Superior temporal gyrus (tissue), 1 donor: Measurements from ENCODE around the gene FASN.
A peak's percentile ranks its signal among the peaks of the same experiment; 100 is the strongest.

Experiments
- DNase-seq: peaks from one replicate; pipeline ENCODE4 v3.0.0-alpha.2; 2016; ENCODE audit errors: extremely low spot score

Gene FASN

DNA sequence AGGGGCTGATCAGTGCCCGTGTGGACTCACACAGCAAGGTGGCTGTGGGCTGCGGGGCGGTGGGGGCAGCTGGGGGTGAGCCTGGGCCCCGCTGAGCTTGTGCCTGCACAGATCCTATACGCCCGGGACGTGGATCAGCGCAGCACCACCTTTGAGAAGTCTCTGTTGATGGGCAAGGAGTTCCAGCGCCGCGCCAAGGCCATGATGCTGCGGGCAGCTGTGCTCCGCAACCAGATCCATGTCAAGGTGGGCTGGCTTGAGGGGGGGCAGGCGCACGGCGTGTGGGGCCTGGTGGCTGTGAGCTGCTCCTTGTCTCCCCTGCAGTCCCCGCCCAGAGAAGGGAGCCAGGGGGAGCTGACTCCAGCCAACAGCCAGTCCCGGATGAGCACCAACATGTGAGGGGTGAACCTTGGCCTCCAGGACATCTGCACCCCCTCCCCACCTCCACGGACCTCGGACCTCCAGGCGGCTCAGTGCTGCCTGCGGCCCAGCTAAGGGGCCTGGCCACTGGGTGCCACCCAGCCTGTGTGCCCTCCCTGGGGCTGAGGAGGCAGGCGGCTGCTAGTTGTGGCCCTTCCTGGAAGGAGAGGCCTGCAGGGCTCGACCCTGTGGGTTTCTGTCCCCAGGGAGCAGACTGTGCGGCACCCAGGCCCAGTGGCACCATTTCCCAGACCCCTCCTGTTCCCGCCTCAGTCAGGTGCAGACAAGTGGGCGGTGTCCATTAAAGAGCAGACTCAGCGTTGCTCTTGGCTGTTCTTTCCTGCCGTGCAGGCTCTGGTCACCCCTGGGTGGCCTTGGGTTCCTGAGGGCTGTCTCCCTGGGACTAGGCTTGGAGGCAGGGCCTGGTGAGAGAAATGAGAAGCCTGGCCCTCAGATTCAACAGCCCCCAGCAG, 41.1 kb downstream of the FASN start:
- DNase-seq, result no peak

DNA sequence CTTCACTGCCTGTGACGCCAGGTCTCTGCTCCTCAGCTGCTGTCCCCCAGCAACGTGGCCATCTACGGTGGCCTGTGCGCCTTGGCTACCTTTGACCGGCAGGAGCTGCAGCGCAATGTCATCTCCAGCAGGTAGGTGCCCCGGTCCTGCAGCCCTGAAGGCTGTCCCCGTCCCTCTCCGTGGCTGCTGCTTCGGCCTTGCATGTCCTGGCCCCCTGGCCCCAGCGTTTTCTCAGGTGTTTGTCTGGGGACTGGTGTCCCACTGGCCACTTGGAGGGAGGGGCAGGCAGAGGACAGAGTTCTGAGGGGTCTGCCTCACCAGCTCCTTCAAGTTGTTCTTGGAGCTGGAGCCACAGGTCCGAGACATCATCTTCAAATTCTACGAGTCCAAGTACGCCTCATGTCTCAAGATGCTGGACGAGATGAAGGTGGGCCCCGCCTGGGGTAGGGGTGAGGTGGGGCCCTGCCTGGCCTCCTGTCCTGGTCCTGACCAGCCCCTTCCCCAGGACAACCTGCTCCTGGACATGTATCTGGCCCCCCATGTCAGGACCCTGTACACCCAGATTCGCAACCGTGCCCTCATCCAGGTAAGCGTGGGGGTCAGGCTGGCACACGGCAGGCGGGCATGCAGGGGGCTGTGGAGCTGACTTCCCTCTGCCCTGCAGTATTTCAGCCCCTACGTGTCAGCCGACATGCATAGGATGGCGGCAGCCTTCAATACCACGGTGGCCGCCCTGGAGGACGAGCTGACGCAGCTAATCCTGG, 41.9 kb downstream of the FASN start:
- no peak for DNase-seq

DNA sequence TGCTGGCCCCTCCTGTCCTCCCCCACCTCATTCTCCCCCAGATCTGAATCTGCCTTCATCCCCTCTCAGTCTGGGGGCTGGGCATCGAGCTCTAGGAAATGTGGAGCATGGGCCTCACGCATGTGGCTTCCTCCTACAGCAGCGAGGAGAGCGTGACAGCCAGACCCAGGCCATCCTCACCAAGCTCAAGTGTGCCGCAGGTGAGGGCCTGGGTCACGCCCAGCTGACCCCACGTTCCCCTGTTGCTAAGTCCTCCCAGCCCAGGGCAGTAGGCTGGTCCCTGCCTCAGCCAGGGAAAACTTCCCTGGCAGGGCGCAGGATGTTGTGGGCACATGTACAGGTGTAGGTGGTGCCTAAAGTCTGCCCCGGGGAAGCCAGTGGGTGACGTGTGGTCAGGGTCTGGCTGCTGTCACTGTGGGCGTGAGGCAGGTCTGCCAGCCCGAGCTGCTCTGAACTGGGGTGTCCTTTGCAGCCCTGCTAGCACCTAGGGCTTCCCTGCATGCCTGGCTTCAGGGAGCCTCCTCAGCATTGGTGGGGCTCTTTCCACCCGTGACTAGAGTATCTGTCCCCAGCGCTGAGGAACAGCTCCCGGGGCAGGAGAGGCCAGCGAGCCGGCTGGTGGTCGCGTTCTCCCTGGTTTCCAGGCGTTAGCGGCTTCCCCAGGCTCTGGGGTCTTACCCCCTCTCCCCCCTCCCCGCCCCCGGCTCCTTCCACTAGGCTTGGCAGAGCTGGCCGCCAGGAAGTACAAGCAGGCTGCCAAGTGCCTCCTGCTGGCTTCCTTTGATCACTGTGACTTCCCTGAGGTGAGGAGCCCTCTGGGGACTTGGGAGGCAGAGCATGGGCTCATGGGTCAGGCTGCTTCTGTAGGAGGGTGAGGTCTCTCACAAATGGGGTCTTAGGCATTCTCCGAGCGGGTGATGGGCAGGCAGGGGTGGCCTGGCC, 42.7 kb downstream of the FASN start:
- DNase-seq, result no peak

GRCh38 chr17:82054351-82055022, 43.5 kb downstream of the FASN start:
- DNase-seq, result no peak

DNA sequence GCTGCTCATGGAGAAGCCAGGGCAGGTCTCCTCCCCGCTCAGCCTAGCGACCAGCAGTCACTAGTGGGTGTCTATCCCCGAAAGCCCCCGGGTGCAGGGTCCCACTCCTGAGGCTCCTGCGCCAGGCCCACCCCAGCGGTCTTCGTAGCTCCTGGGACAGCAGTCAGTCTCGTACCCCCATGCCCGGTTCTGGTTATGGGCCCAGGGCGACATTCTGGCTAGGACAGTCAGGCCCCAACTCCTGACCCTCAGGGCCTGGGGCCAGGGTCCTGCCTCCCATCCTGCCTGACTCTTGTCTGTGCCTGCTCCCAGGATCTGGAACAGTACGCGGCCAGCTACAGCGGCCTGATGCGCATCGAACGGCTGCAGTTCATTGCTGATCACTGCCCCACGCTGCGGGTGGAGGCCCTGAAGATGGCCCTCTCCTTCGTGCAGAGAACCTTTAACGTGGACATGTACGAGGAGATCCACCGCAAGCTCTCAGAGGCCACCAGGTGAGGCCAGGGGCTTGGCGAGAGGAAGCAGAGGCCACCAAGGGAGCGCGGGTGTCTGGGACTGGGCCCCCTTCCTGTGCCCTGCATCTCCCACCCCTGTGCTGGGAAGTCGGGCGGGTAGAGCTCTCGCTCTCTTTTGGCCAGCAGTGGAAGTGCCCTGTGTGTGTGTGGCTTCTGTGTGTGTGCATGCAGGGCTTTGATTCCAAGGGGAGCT, 44.3 kb downstream of the FASN start:
- no peak for DNase-seq

GRCh38 chr17:82053130-82053529, 44.9 kb downstream of the FASN start:
- DNase-seq, result no peak

- DNase-seq, result no peak
These were observed 45.4 kb downstream of the FASN start for GRCh38 chr17:82052638-82053059.

DNA sequence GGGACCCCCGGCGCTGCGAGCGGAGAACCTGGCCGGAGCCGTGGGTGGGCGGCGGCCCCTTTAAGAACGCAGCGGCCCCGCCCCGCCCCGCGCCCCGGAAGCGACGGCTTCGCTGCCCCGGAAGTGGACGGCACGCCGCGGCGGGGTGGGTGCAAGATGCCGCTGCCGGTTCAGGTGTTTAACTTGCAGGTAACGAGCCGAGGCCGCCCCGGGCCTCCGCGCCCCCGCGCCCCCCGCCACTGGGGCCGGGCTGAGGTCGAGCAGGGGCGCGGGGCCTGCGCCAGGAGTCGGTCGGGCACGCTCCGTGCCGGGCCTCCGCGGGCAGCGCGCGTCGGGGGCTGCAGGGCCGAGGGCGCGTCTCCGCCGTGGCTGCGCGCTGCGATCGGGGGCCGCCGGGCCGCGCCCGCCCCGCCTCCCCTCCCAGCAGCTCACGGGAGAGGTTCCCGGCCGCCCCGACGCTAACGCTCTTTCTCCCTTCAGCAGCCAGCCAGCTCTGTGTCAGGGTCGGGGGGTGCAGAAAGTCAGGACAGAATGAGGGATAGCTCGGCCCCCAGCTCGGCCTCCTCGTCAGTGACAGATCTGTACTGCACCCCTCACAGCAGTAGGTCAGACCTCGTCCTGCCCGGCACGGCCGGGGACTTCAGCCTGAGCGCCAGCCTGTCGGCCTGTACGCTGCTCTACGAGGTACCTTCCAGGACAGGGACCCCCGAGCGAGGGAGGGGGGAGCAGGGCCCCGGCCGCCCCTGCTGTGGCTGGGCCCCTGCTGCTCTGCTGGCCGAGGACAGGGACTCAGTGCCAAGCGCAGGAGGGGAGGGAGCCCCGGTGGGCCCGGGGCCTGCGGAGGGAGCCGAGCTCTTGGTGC, 46.0 kb downstream of the FASN start, which contains the start of the genes GPS1 and RFNG:
Gene GPS1 (plus strand): TSS at position 123 of the 862 bp plus-strand sequence. CDS start 34 bp downstream, at position 157.
Gene RFNG (minus strand): TSS at position 36 of the 862 bp plus-strand sequence. CDS start 45 bp downstream, outside the sequence.
- DNase-seq, result peak; percentile 61

- DNase-seq, result no peak
These were observed 47.0 kb downstream of the FASN start for GRCh38 chr17:82050761-82051641.

DNA sequence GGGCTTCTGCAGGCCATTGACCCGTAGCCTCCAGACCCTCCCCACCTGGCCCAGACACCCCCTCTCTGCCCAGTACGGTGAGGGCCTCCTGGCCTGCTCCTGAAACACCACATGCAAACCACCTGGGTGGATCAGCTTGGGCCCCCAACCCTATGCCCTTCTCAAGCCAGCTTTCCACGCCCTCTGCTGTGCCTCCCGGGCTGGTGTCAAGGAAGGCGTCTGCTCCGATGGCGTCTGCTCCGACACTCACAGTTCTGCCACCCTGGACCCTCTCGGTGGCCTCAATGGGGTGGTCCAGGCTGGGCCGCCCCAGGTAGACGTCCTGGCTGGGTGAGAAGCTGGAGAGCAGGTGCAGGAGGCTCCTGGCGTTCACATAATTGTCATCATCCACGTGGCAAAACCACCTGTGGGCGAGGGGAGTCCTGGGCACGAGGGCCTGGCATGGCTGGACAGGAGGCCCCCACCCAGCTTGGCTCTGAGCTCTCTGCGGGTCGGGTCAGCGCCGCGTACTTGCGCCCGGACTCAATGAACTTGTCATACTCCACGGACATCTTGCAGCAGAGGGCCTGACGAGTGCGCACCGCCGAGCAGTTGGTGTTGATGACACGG, 47.8 kb downstream of the FASN start:
- no peak for DNase-seq

DNA sequence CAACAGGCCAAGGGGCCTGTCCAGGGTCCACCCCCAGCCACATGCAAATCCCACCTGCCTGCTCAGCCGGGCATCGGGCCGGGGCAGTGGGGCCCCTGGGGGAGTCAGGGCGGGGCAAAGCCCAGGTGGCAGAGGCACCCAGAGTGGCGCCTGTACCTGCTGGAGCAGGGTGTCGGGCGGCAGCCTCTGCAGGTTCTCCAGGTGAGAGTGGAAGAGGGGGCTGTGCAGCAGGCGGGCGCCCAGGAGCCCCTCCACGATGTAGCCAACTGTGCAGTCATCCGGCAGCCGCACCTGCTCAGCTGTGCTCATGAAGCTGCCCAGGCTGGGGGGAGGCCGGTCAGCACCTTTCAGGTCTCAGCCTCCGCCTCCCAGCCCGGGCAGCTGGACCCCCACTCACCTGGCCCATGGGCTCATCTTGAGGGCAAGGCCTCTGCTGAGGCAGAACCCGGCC, 48.5 kb downstream of the FASN start:
- DNase-seq, result no peak

GRCh38 chr17:82049106-82049505, 48.9 kb downstream of the FASN start:
- DNase-seq, result no peak

GRCh38 chr17:82048571-82048971, 49.5 kb downstream of the FASN start:
- no peak for DNase-seq

- DNase-seq, result no peak
These were observed 50.0 kb downstream of the FASN start for GRCh38 chr17:82047914-82048570.

- no peak for DNase-seq
These were observed 50.7 kb downstream of the FASN start for GRCh38 chr17:82047379-82047778.

DNA sequence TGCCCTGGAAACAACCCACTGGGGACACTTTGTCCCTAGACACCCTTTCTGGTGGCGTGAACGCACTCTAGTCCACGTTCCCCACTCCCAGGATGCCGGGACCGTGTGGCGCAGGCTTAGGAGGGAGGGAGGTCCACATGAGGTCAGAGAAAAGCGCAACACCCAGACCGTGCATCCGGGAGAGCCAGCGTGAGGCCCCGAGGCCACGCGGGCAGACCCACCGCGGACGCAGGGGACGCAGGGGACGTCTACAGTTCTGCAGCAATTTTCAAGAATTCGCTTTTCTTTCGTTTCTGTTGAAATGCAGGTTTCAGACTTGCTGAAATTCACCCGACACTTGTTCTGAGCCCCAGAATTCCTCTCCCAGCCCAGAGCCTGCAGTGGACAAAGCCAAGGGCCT, 51.1 kb downstream of the FASN start:
- DNase-seq, result no peak

- DNase-seq, result no peak
These were observed 52.0 kb downstream of the FASN start for GRCh38 chr17:82045936-82046484.
